Right lobe of liver (tissue), 6 donors: ENCODE data around the gene EFNA5. TPM values are rescaled to one million over a fixed set of nuclear protein-coding genes. Genes with fewer than 3 reads are reported as not detected.

ENCODE experiments used
- ATAC-seq, 4 donors: fragments of 200-7000 bp; cut with Tn5 transposase; one replicate each; pipeline ENCODE4 v1.9.1; 2020; ENCODE audit warnings: mild to moderate bottlenecking in 4 of 4, moderate library complexity in 4 of 4
- DNase-seq, 3 donors: peaks; one replicate each; pipeline ENCODE4 v3.0.0-alpha.2; 2020
- H3K27ac ChIP-seq, 3 donors: fragments of 200-600 bp; one replicate each; pipeline ENCODE4 v1.8.0; 2022
- H3K27me3 ChIP-seq, 2 donors: fragments of 200-600 bp; one replicate each; pipeline ENCODE4 v1.8.0; 2022
- H3K36me3 ChIP-seq, 4 donors: fragments of 200-600 bp; sonication (generic) in 1 of 4; one replicate each; pipeline versions ENCODE4 v1.5.1 to v1.8.0; 2017 to 2022; ENCODE audit warnings: control low read depth in 1 of 4
- H3K4me1 ChIP-seq, 4 donors: fragments of 200-600 bp; sonication (generic) in 1 of 4; one replicate each; pipeline versions ENCODE4 v1.5.1 to v1.8.0; 2017 to 2022; ENCODE audit warnings: control low read depth in 1 of 4
- H3K4me3 ChIP-seq, 3 donors: fragments of 200-600 bp; one replicate each; pipeline ENCODE4 v1.8.0; 2022
- H3K9me3 ChIP-seq, 4 donors: fragments of 200-600 bp; sonication (generic) in 1 of 4; one replicate each; pipeline versions ENCODE4 v1.5.1 to v1.8.0; 2017 to 2022; ENCODE audit warnings: control low read depth in 1 of 4
- POLR2A ChIP-seq: fragments of 450-650 bp; IDR thresholded peaks from one replicate; pipeline ENCODE4 v1.6.1; 2017; ENCODE audit warnings: antibody characterized with exemption, mild to moderate bottlenecking
- WGBS: methylation state at CpG from one replicate; pipeline ENCODE4 v1.1.6; 2018; ENCODE audit warnings: low coverage, low lambda C conversion rate; ENCODE audit not compliant: insufficient coverage; ENCODE audit errors: missing lambda C conversion rate; 5-methylcytosine and 5-hydroxymethylcytosine counted together
- intact Hi-C, 2 donors: fragments of 100-400 bp; cut with DNase I; formaldehyde crosslinking; loops; one replicate each; pipeline versions ENCODE4 v1.11.2 to v1.14.1; 2022
- long read RNA-seq: library from polyadenylated mRNA; unstranded; transcript quantifications from one replicate; pipeline ENCODE4 v2.0.0, GENCODE V29; 2019
- total RNA-seq, 6 experiments: library from RNA; depleted of rRNA in 2 of 6; stranded (reverse); fragments of >200 nt in 2 of 6; fragmentation: NEBNext Ultra II Directional in 3 of 6; extraction: Animal tissue kit (Norgen Biotek cat#: 25700) in 3 of 6; gene quantifications; one replicate each; pipeline versions ENCODE4 v1.1.0 to v1.2.4, GENCODE V29; 2016 to 2023
- TF ChIP-seq, protein P1 (sequence below), 4 donors: fragments of 200-600 bp in 3 of 4; fragments of 450-650 bp in 1 of 4; IDR thresholded peaks; one replicate each; pipeline versions ENCODE4 v1.5.1 to v1.8.0; 2016 to 2022; ENCODE audit warnings: antibody characterized with exemption in 4 of 4, mild to moderate bottlenecking in 2 of 4
- donor health status: DM: no; HTN: yes; CAD: no.
- donor health status: DM: no; HTN: no; CAD: no.
- donor health status: DM: no; HTN: no; CAD: no.
- donor health status: DM: no; HTN: yes; CAD: no.
- donor health status: DM: no; HTN: yes; CAD: no.

EFNA5 gene
- total RNA-seq: 10 to 100 TPM in 1 of 6 experiments, 1 to 10 TPM in 3, under 1 TPM in 2; 0.18 to 11.7 (median 1.4) TPM
- long read RNA-seq: 0 reads

DNA sequence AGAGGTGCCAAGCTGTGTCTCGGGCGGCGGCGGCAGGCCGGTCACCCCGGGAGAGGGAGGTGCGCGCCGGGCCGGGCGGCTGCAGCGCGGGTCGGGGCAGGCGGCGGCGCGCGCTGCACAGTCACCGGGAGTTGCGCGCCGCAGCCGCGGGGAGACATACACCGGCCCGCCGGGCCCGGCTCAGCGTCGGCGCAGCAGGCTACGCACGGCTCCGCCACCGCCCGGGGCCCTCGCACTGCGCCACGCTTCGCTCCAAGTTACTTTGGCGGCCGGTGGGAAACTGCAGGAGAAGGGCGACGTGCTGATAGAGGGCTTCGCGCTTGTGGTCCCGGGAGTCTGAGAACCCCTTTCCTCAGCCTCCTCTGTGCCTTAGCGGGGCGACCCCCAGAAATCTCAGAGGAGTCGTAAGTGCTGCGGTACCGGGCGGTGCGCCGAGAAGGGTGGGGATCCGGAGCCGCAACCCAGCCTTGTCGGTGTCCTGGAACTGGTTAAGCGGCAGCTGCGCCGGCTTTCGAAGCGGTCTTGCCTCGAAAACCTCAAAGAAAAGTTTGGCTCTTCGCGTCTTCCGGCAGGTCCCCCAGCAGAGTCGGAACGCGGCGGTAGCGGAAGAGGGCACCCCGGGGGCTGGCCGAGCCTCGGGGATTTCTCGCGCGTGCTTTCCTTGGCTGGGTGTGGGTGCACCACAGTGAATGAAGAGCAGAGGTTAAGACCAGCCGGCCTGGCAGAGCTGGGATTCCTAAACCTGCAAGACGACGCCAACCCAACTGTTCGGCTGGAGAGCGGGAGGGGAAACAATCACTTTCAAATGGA, at the start of gene EFNA5:
Gene EFNA5, minus strand, starts transcription at position 6 of the 810 bp plus-strand sequence.
- H3K27me3 ChIP-seq: peaks cover 0 to 35% of the 10 kb centered on the region in 2 donors
- no peak within 1 kb of the TSS for H3K27ac ChIP-seq

GRCh38 chr5:107719034-107719606, 48.4 kb upstream of the EFNA5 start:
- H3K4me1 ChIP-seq: no peaks in the 10 kb centered on the region
- H3K9me3 ChIP-seq: no peaks in the 10 kb centered on the region
- DNase-seq (no peak), ATAC-seq (no peak)
- no peak overlapping the region for H3K4me3 ChIP-seq
- H3K36me3 ChIP-seq: no peaks in the 10 kb centered on the region
- intact Hi-C loops: no loop called here
- H3K27ac ChIP-seq: no peak overlapping the region
- no peak for TF ChIP-seq POLR2A
- TF ChIP-seq, protein P1, sequence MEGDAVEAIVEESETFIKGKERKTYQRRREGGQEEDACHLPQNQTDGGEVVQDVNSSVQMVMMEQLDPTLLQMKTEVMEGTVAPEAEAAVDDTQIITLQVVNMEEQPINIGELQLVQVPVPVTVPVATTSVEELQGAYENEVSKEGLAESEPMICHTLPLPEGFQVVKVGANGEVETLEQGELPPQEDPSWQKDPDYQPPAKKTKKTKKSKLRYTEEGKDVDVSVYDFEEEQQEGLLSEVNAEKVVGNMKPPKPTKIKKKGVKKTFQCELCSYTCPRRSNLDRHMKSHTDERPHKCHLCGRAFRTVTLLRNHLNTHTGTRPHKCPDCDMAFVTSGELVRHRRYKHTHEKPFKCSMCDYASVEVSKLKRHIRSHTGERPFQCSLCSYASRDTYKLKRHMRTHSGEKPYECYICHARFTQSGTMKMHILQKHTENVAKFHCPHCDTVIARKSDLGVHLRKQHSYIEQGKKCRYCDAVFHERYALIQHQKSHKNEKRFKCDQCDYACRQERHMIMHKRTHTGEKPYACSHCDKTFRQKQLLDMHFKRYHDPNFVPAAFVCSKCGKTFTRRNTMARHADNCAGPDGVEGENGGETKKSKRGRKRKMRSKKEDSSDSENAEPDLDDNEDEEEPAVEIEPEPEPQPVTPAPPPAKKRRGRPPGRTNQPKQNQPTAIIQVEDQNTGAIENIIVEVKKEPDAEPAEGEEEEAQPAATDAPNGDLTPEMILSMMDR (IDR thresholded peaks at IDR 0.05): no peak
- WGBS: 100% methylated on average over 1 of the region's 6 CpGs
- H3K27me3 ChIP-seq: no peaks in the 10 kb centered on the region

More for the DNA sequence above, at the start of gene EFNA5:
- Histone ChIP-seq H3K4me1 (peaks cover 0 to 53% (median 4%) of the 10 kb centered on the region in 4 donors), H3K36me3 (no peaks in the 10 kb centered on the region), H3K9me3 (no peaks in the 10 kb centered on the region), H3K4me3 (peak within 1 kb of the TSS; percentile 34 to 49 (median 43))
- intact Hi-C loops: no loop called here
- ATAC-seq: peak; percentile 11 to 45 (median 27)
- DNase-seq: peak in 1 of 3 donors; percentile 29
- 0% methylated on average over 6 of the region's 84 CpGs for WGBS
- TF ChIP-seq POLR2A: no peak
- TF ChIP-seq, protein P1 (IDR thresholded peaks at IDR 0.05): no peak

DNA sequence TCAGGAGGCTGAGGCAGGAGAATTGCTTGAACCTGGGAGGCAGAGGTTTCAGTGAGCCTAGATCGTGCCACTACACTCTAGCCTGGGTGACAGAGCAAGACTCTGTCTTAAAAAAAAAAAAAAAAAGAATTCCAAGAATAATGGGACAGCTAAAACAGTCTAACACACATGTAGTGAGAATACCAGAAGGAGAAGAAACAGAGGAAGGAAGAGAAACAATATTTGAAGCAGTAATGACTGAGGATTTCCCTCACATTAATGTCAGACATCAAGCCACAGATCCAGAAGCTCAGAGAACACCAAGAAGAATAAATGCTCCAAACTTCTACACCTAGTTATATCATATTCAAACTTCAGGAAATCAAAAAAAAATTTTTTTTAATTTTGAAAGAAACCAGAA, 47.1 kb upstream of the EFNA5 start:
- no peaks in the 10 kb centered on the region for H3K9me3 ChIP-seq
- no peak overlapping the region for H3K27ac ChIP-seq
- no peak overlapping the region for H3K4me3 ChIP-seq
- TF ChIP-seq POLR2A: no peak
- TF ChIP-seq, protein P1 (IDR thresholded peaks at IDR 0.05): no peak
- DNase-seq (no peak), ATAC-seq (no peak)
- no peaks in the 10 kb centered on the region for H3K27me3 ChIP-seq
- H3K4me1 ChIP-seq: no peaks in the 10 kb centered on the region
- intact Hi-C loops: no loop called here
- no peaks in the 10 kb centered on the region for H3K36me3 ChIP-seq
- WGBS: 29% methylated on average over 1 of the region's 1 CpG

- Histone ChIP-seq H3K9me3 (no peaks in the 10 kb centered on the region), H3K27me3 (no peaks in the 10 kb centered on the region), H3K4me3 (no peak overlapping the region), H3K36me3 (no peaks in the 10 kb centered on the region), H3K4me1 (no peaks in the 10 kb centered on the region), H3K27ac (no peak overlapping the region)
- WGBS: 48% methylated on average over 5 of the region's 5 CpGs
- intact Hi-C loops: no loop called here
- ATAC-seq (no peak), DNase-seq (no peak)
- no peak for TF ChIP-seq POLR2A
- TF ChIP-seq, protein P1 (IDR thresholded peaks at IDR 0.05): no peak
Observed at GRCh38 chr5:107713228-107713627, 42.5 kb upstream of the EFNA5 start.
